ENCODE results near the gene NUDT9.

The NUDT9 gene

GRCh38 chr4:87426865-87427517 lies 4.6 kb downstream of the NUDT9 start:
- TF ChIP-seq, protein P1, sequence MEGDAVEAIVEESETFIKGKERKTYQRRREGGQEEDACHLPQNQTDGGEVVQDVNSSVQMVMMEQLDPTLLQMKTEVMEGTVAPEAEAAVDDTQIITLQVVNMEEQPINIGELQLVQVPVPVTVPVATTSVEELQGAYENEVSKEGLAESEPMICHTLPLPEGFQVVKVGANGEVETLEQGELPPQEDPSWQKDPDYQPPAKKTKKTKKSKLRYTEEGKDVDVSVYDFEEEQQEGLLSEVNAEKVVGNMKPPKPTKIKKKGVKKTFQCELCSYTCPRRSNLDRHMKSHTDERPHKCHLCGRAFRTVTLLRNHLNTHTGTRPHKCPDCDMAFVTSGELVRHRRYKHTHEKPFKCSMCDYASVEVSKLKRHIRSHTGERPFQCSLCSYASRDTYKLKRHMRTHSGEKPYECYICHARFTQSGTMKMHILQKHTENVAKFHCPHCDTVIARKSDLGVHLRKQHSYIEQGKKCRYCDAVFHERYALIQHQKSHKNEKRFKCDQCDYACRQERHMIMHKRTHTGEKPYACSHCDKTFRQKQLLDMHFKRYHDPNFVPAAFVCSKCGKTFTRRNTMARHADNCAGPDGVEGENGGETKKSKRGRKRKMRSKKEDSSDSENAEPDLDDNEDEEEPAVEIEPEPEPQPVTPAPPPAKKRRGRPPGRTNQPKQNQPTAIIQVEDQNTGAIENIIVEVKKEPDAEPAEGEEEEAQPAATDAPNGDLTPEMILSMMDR (IDR thresholded peaks at IDR 0.05; ENCODE audit: low read depth, low read length), result no peak

DNA sequence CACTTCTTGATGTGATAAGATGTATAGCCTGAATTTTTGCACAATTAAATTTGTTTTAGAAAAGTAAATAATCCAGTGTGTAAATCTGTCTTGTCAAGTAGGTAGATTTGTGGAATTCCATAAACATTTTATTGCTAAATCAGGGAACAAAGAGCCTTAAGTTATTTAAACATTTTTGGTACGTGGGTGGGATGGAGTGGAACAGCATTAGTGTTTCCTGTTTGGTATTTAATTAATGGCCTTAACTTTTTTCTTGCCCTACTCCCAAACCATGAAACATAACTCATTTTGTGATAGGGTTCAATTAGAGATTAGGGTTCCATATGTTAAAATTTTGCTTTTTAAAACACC lies 5.1 kb downstream of the NUDT9 start:
- DNase-seq (ENCODE audit: extremely low read depth, low read depth), result no peak
- TF ChIP-seq, protein P1 (IDR thresholded peaks at IDR 0.05; ENCODE audit: low read depth, low read length), result no peak

More at GRCh38 chr4:87426865-87427517, 4.6 kb downstream of the NUDT9 start:
- no peak for DNase-seq (ENCODE audit: extremely low read depth, low read depth)

DNA sequence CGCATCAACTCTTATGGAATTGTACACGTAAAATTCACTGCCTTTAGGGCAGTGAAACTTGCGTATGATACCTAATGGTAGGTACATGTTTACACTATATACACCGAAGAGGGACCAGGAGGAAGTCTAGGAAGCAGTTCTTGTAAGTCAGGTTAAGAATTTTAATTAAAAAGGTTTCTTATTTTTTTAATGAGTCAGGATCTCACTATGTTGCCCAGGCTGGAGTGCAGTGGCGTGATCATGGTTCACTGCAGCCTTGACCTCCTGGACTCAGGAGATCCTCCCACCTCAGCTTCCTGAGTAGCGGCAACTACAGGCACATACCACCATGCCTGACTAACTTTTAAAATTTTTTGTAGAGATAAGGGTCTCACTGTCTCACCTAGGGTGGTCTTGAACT lies 6.6 kb downstream of the NUDT9 start:
- TF ChIP-seq, protein P1 (IDR thresholded peaks at IDR 0.05; ENCODE audit: low read depth, low read length), result no peak
- DNase-seq (ENCODE audit: extremely low read depth, low read depth), result no peak

DNA sequence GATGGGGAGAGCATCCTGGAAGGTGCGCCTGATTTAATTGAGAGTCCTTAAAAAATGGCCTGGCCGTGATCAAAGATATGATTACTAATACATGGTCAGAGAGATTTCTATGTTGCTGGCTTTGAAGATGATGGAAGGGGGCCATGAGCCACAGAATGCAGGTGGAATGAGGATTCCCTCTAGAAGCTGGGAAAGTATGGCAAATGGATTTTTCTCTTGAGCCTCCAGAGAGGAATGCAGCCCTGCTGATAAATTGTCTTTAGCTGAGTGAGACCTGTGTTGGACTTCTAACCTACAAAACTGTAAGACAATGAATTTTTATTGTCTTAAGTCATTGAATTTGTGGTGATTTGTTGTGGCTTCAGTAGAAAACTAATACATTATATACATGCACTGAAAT lies 7.7 kb downstream of the NUDT9 start:
- DNase-seq (ENCODE audit: extremely low read depth, low read depth), result no peak

GRCh38 chr4:87433342-87433741 lies 11.0 kb downstream of the NUDT9 start:
- no peak for DNase-seq (ENCODE audit: extremely low read depth, low read depth)

More for the DNA sequence above, 7.7 kb downstream of the NUDT9 start:
- TF ChIP-seq, protein P1 (IDR thresholded peaks at IDR 0.05; ENCODE audit: low read depth, low read length), result no peak

GRCh38 chr4:87442889-87443288 lies 20.5 kb downstream of the NUDT9 start:
- TF ChIP-seq, protein P1 (IDR thresholded peaks at IDR 0.05; ENCODE audit: low read depth, low read length), result no peak
- DNase-seq (ENCODE audit: extremely low read depth, low read depth), result no peak

More at GRCh38 chr4:87433342-87433741, 11.0 kb downstream of the NUDT9 start:
- TF ChIP-seq, protein P1 (IDR thresholded peaks at IDR 0.05; ENCODE audit: low read depth, low read length), result no peak

DNA sequence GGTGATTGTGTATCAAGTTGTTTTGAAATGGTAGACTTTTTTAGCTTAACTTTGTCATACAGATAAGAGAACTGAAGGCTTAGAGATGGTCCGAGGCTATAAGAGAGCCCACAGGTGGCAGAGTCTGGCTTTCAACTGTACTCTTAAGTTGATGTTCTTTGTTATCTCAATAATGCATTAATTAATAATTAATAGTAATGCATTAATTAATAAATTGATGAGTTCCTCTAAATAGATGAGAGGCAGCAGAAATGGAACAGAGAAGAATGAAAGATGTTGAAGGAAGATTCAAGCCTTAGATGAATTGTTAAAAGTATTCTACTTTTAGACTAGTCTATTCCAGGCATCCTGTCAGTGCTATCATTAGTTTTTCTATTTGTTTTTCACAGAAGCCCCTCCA lies 22.4 kb downstream of the NUDT9 start:
- TF ChIP-seq, protein P1 (IDR thresholded peaks at IDR 0.05; ENCODE audit: low read depth, low read length), result no peak
- no peak for DNase-seq (ENCODE audit: extremely low read depth, low read depth)
